ENCODE results near the gene TTYH1.

TTYH1 gene

DNA sequence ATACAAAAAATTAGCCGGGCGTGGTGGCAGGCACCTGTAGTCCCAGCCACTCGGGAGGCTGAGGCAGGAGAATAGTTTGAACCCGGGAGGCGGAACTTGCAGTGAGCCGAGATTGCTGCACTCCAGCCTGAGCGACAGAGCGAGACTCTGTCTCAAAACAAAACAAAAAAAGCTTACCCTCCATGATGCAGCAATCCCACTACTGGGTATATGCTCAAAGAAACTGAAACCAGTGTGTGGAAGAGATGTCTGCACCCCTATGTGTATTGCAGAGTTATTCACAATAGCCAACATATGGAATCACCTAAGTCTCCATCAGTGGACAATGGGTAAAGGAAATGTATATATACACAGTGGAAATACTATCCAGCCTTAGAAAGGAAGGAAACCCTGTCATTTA, 19.6 kb upstream of the TTYH1 start:
- H3K9me3 ChIP-seq (ENCODE audit: insufficient read depth, low read length) = no peaks in the 10 kb centered on the region
- no peaks in the 10 kb centered on the region for H3K36me3 ChIP-seq (ENCODE audit: insufficient read depth, insufficient read length, low read length)
- peaks cover 2% of the 10 kb centered on the region for H3K4me1 ChIP-seq (ENCODE audit: insufficient read depth, insufficient read length)
- H3K4me3 ChIP-seq (ENCODE audit: insufficient read length, low read depth) = no peak overlapping the region
- DNase-seq (ENCODE audit: low read depth, low spot score) = no peak
- H3K27me3 ChIP-seq (ENCODE audit: insufficient read depth, insufficient read length) = no peaks in the 10 kb centered on the region
- TF ChIP-seq SUZ12 (IDR thresholded peaks at IDR 0.05; ENCODE audit: extremely low read depth, insufficient read depth, insufficient read length) = no peak
- TF ChIP-seq ZNF274 (IDR thresholded peaks at IDR 0.05; ENCODE audit: low read depth, low read length) = no peak
- TF ChIP-seq YY1 (IDR thresholded peaks at IDR 0.05; ENCODE audit: insufficient read depth, insufficient read length) = no peak
- no peak overlapping the region for H3K9ac ChIP-seq (ENCODE audit: insufficient read length, low read depth)

DNA sequence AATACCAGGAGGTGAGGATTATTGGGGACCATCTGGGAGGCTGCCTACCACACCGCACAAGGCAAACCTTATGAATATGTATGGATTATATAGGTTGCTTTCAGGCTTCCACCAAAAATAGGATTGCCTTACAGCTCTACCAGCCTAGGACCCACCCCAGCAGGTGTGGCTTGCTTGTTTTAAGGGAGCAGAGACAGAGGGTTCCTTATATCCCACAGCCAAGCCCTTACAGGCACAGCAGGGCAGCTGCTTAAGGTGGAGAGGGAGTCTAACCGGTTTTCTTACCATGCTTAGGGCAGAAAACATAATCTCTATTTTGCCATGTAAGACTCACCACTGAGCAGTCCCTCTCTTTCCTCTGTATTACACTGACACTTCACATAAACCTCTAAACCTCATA, 16.1 kb upstream of the TTYH1 start:
- H3K9ac ChIP-seq (ENCODE audit: insufficient read length, low read depth) = no peak overlapping the region
- H3K27me3 ChIP-seq (ENCODE audit: insufficient read depth, insufficient read length) = no peaks in the 10 kb centered on the region
- H3K36me3 ChIP-seq (ENCODE audit: insufficient read depth, insufficient read length, low read length) = no peaks in the 10 kb centered on the region
- DNase-seq (ENCODE audit: low read depth, low spot score) = no peak
- H3K4me3 ChIP-seq (ENCODE audit: insufficient read length, low read depth) = no peak overlapping the region
- no peaks in the 10 kb centered on the region for H3K9me3 ChIP-seq (ENCODE audit: insufficient read depth, low read length)
- no peaks in the 10 kb centered on the region for H3K4me1 ChIP-seq (ENCODE audit: insufficient read depth, insufficient read length)
- no peak for TF ChIP-seq ZNF274 (IDR thresholded peaks at IDR 0.05; ENCODE audit: low read depth, low read length)

DNA sequence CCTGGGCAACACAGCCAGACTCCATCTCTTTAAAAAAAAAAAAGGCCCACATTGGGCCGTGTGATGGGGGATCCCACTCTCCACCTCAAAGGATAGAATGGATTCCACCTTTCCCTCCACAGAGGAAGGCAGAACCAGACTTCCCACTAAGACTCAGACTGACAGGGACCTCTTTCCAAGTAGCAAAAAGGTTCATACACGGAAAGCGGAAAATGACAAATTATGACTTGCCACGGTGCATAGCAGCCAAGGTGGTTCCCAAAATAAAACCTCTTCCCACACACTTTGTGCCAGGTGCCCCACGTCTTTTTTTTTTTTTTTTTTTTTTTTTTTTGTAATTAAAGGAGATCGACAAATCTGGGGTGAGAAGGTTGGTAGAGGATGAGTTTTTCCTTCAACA, 14.4 kb upstream of the TTYH1 start:
- no peak overlapping the region for H3K4me3 ChIP-seq (ENCODE audit: insufficient read length, low read depth)
- TF ChIP-seq YY1 (IDR thresholded peaks at IDR 0.05; ENCODE audit: insufficient read depth, insufficient read length) (no peak), ZNF274 (IDR thresholded peaks at IDR 0.05; ENCODE audit: low read depth, low read length) (no peak), SUZ12 (IDR thresholded peaks at IDR 0.05; ENCODE audit: extremely low read depth, insufficient read depth, insufficient read length) (no peak)
- no peaks in the 10 kb centered on the region for H3K9me3 ChIP-seq (ENCODE audit: insufficient read depth, low read length)
- H3K36me3 ChIP-seq (ENCODE audit: insufficient read depth, insufficient read length, low read length) = no peaks in the 10 kb centered on the region
- H3K27me3 ChIP-seq (ENCODE audit: insufficient read depth, insufficient read length) = no peaks in the 10 kb centered on the region
- H3K4me1 ChIP-seq (ENCODE audit: insufficient read depth, insufficient read length) = no peaks in the 10 kb centered on the region
- no peak overlapping the region for H3K9ac ChIP-seq (ENCODE audit: insufficient read length, low read depth)
- DNase-seq (ENCODE audit: low read depth, low spot score) = no peak

DNA sequence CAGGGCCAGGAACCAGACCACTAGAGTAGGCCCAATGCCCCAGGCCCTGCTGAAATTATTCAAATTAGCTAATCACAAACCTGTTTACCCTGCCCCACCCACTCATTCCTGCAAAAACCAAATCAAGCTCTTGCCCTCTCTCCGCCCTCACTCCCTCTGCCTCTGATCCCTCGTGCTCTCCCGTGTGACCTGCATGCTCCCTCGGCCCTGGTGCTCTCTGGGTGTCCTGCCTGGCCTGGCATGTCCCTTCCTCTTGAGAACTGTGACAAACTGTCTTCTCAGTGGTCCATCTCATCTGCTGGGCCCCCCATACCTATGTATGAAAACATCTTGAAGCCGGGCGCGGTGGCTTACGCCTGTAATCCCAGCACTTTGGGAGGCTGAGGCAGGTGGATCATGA, 12.2 kb upstream of the TTYH1 start:
- no peak for TF ChIP-seq SUZ12 (IDR thresholded peaks at IDR 0.05; ENCODE audit: extremely low read depth, insufficient read depth, insufficient read length)
- TF ChIP-seq YY1 (IDR thresholded peaks at IDR 0.05; ENCODE audit: insufficient read depth, insufficient read length) = no peak
- TF ChIP-seq ZNF274 (IDR thresholded peaks at IDR 0.05; ENCODE audit: low read depth, low read length) = no peak

DNA sequence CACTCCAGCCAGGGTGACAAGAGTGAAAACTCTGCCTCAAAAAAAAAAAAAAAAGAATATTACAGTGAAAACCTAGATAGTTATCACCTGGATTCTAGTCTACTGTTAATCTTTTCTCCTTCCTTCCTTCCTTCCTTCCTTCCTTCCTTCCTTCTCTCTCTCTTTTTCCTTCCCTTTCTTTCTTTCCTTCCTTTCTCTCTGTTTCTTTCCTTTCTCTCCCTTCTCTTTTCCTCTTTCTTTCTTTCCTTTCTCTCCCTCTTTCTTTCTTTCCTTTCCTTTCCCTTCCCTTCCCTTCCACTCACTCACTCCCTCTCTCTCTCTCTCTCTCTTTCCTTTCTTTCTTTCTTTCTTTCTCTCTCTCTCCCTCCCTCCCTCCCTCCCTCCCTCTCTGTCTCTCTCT, 9.6 kb upstream of the TTYH1 start:
- DNase-seq (ENCODE audit: low read depth, low spot score) = no peak
- no peaks in the 10 kb centered on the region for H3K4me1 ChIP-seq (ENCODE audit: insufficient read depth, insufficient read length)
- no peaks in the 10 kb centered on the region for H3K9me3 ChIP-seq (ENCODE audit: insufficient read depth, low read length)
- no peaks in the 10 kb centered on the region for H3K36me3 ChIP-seq (ENCODE audit: insufficient read depth, insufficient read length, low read length)
- H3K27me3 ChIP-seq (ENCODE audit: insufficient read depth, insufficient read length) = peaks cover 8% of the 10 kb centered on the region
- no peak overlapping the region for H3K4me3 ChIP-seq (ENCODE audit: insufficient read length, low read depth)
- no peak overlapping the region for H3K9ac ChIP-seq (ENCODE audit: insufficient read length, low read depth)
- no peak for TF ChIP-seq YY1 (IDR thresholded peaks at IDR 0.05; ENCODE audit: insufficient read depth, insufficient read length)
- no peak for TF ChIP-seq ZNF274 (IDR thresholded peaks at IDR 0.05; ENCODE audit: low read depth, low read length)
- no peak for TF ChIP-seq SUZ12 (IDR thresholded peaks at IDR 0.05; ENCODE audit: extremely low read depth, insufficient read depth, insufficient read length)

More for the DNA sequence above, 12.2 kb upstream of the TTYH1 start:
- H3K4me1 ChIP-seq (ENCODE audit: insufficient read depth, insufficient read length) = no peaks in the 10 kb centered on the region
- H3K4me3 ChIP-seq (ENCODE audit: insufficient read length, low read depth) = no peak overlapping the region
- no peaks in the 10 kb centered on the region for H3K27me3 ChIP-seq (ENCODE audit: insufficient read depth, insufficient read length)
- no peak overlapping the region for H3K9ac ChIP-seq (ENCODE audit: insufficient read length, low read depth)
- H3K9me3 ChIP-seq (ENCODE audit: insufficient read depth, low read length) = no peaks in the 10 kb centered on the region
- no peaks in the 10 kb centered on the region for H3K36me3 ChIP-seq (ENCODE audit: insufficient read depth, insufficient read length, low read length)
- no peak for DNase-seq (ENCODE audit: low read depth, low spot score)

DNA sequence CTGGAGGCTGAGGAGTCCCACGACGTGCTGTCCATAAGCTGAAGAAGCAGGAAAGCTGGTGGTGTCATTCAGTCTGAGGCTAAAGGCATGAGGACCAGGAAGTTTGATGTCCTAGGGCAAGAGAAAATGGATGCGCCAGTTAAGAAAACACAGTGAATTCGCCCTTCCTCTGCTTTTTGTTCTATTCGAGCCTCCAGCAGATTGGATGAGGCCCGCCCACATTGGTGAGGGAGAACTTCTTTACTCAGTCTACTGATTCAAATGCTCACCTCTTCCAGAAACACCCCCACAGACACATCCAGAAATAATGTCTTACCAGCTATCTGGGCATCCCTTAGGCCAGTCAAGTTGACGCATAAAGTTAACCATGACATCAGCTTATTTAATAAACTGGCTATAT, 7.5 kb upstream of the TTYH1 start:
- H3K27me3 ChIP-seq (ENCODE audit: insufficient read depth, insufficient read length) = peaks cover 15% of the 10 kb centered on the region
- no peaks in the 10 kb centered on the region for H3K9me3 ChIP-seq (ENCODE audit: insufficient read depth, low read length)
- H3K4me3 ChIP-seq (ENCODE audit: insufficient read length, low read depth) = no peak overlapping the region
- H3K36me3 ChIP-seq (ENCODE audit: insufficient read depth, insufficient read length, low read length) = no peaks in the 10 kb centered on the region
- H3K4me1 ChIP-seq (ENCODE audit: insufficient read depth, insufficient read length) = no peaks in the 10 kb centered on the region
- no peak for DNase-seq (ENCODE audit: low read depth, low spot score)
- H3K9ac ChIP-seq (ENCODE audit: insufficient read length, low read depth) = no peak overlapping the region
- TF ChIP-seq YY1 (IDR thresholded peaks at IDR 0.05; ENCODE audit: insufficient read depth, insufficient read length) = no peak
- TF ChIP-seq SUZ12 (IDR thresholded peaks at IDR 0.05; ENCODE audit: extremely low read depth, insufficient read depth, insufficient read length) = no peak
- no peak for TF ChIP-seq ZNF274 (IDR thresholded peaks at IDR 0.05; ENCODE audit: low read depth, low read length)

DNA sequence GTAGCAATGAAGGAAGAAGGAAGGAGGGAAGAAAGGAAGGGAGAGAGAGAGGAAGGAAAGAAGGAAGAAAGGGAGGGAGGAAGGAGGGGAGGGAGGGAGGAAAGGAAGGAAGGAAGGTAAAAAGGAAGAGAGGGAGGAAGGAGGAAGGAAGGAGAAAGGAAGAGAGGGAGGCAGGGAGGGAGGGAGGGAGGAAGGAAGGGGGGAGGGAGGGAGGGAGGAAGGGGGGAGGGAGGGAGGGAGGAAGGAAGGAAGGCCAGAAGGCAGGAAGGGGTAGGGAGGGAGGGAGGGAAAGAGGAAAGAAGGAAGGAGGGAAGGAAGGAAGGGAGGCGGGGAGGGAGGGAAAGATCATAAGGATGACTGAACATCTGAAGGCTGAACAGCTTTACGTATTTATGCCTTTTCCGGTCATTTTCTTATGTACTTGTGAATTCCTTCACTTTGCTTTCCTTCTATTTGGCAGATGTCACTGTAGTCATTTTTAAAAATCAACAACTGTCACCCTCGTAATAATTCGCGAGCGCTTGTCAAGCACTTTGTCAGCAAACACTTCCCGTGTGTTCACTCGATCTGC, 6.7 kb upstream of the TTYH1 start:
- Histone ChIP-seq H3K4me1 (ENCODE audit: insufficient read depth, insufficient read length) (no peaks in the 10 kb centered on the region), H3K9me3 (ENCODE audit: insufficient read depth, low read length) (no peaks in the 10 kb centered on the region), H3K9ac (ENCODE audit: insufficient read length, low read depth) (no peak overlapping the region), H3K4me3 (ENCODE audit: insufficient read length, low read depth) (no peak overlapping the region), H3K27me3 (ENCODE audit: insufficient read depth, insufficient read length) (peaks cover 23% of the 10 kb centered on the region), H3K36me3 (ENCODE audit: insufficient read depth, insufficient read length, low read length) (no peaks in the 10 kb centered on the region)
- TF ChIP-seq SUZ12 (IDR thresholded peaks at IDR 0.05; ENCODE audit: extremely low read depth, insufficient read depth, insufficient read length) (no peak), ZNF274 (IDR thresholded peaks at IDR 0.05; ENCODE audit: low read depth, low read length) (no peak), YY1 (IDR thresholded peaks at IDR 0.05; ENCODE audit: insufficient read depth, insufficient read length) (no peak)
- DNase-seq (ENCODE audit: low read depth, low spot score) = no peak
